ENCODE results near the gene ASF1A.
"Not testable (repeated sequence)": the region's sequence is repeated elsewhere in the genome, so short reads cannot be mapped to it uniquely, and the experiment has no call there.

The ASF1A gene

DNA sequence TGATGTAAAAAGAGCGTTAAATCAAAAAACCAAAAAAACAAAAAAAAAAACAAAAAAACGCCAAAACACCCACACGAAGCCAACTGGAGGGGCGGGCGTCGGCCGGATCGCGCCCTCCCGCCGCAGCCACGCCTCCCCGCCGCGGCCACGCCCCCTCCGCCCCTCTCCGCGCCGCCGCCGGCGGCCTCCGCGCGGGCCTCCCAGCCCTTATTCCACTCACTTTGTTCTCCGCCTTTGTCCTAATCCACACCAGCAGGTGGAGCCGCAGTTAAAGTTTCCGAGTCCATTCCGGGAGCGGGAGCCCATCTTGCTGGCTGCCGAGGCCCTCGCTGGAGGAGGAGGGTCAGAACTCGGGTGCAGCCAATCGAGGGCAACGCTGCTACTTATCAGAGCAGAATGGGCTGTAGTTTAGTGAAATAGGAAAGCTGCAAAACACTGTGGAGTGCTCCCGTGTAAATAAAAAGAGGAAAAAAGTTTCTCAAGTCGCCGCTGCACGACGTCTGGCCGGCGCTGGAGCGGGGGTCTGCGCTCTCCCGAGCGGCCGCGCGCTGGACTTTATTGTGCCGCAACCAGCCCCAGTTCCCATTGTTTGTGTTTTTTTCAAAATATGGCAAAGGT lies at the start of gene ASF1A:
Gene ASF1A (plus strand): TSS at position 346 of the 618 bp plus-strand sequence. CDS start 262 bp downstream, at position 608.
- peak; percentile 99 for DNase-seq

DNA sequence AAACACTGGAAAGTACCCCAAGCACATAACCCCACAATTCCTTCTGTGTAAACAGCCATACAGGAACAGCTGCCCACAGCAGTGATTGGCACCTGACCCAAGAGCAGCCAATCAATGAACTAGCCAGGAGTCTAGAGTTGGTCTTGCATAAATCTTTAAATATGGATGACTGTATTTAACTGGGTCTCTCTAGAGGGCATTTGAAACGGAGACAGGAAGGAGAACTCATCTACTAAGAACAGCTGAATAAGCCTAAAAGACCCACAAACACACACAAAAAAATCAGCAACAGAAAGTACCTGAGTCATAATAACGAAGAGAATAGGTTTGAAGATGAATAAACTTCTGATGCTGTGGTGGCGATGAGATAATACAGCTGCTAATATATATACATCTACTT lies 49.0 kb upstream of the ASF1A start:
- DNase-seq: no peak

DNA sequence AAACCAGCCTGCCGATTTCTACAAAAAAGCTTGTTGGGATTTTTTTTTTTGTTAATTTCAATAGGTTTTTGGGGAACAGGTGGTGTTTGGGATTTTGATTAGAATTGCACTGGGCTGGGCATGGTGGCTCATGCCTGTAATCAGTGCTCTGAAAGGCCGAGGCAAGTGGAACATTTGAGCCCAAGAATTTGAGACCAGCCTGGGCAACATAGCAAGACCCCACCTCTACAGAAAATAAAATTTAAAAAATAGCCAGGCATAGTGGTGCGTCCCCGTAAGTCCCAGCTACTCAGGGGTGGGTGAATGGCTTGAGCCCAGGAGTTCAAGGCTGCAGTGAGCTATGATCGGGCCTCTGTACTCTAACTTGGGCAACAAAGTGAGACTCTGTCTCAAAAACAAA lies 40.5 kb upstream of the ASF1A start:
- DNase-seq: no peak

DNA sequence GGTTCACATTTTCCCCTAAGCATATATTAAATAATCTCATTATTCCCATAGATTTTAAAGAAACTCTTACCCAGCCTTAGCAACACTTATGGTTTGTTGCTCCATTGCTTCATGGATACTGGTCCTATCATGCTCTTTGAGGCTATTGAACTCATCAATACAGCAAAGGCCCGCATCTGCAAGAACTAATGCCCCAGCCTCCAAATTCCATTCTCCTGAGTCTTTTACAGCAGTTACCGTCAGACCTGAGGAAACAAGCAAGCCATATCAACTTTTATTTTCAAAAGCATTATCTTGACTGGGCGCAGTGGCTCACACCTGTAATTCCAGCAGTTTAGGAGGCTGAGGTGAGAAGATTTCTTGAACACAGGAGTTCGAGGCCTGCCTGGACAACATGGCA lies 37.7 kb upstream of the ASF1A start:
- DNase-seq: no peak

DNA sequence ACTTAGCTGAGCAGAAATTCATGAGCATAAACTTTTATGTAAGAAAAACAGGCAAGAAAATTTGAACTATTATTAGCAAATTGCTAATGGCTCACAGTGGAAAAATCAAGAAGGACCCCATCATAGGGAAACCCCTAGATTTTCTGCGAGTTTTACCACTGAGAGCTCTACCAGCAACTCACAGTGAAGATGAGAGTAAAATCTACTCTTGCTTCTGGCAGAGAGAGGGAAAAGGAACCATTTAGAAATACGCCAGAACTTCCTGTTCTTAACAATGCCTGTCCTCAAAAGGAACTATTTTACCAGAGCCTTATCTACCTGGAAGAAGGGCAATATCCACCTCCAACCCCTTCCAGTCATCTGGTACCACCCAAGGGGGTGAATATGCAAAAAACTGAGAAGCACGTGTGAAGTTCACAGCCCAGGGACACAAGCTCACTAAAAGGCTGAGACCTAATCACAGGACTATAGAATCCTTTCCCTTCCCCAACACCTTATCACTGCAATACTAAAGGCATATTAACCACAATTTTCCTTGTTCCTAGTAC lies 34.4 kb upstream of the ASF1A start:
- no peak for DNase-seq

DNA sequence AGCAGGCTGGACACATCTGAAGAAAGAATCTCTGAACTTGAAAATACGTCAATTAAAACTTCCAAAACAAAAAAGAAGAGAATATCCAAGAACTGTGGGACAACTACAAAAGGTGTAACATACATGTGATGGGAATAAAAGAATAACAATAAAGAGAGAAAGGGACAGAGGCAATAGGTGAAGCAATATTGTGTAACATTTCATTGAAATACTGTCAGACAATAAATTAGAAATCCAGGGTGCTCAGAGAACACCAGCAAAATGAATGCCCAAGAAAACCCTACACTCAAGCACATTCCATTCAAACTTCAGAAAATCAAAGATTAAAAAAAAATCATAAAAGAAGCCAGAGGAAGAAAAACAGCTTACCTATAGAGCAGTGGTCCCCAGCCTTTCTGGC lies 33.6 kb upstream of the ASF1A start:
- DNase-seq: no peak

DNA sequence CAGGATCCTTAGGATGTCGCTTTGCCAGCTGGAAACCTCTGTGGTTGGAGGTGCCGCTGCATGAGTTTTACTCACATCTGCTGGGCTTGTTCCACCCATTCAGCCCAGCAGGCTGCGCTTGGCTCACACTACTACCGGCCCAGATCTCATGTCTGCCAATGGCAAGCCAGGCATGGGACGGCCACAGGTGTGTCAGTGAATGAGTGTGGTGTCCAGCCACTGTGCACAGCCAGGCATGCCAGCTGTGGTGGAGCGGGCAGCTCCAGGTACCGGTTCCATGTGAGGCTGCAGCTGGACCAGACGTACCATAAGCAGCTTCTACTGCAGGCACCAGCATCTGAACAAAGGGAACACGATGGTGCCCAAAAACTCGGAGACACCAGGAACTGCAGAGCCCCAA lies 33.1 kb upstream of the ASF1A start:
- DNase-seq: no peak

DNA sequence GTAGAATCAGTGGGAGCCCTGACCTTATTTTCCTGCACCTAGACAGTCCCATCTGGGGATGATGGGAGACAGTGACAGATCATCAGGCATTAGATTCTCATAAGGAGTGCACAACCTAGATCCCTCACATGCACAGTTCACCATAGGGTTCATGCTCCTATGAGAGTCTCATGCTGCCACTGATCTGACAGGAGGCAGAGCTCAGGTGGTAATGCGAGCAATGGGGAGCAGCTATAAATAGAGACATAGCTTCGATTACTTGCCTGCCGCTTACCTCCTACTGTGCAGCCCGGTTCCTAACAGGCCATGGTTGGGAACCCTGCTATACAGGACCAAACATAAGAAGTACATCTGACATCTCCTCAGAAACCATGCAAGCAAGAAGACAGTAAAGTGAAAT lies 31.5 kb upstream of the ASF1A start:
- no peak for DNase-seq

DNA sequence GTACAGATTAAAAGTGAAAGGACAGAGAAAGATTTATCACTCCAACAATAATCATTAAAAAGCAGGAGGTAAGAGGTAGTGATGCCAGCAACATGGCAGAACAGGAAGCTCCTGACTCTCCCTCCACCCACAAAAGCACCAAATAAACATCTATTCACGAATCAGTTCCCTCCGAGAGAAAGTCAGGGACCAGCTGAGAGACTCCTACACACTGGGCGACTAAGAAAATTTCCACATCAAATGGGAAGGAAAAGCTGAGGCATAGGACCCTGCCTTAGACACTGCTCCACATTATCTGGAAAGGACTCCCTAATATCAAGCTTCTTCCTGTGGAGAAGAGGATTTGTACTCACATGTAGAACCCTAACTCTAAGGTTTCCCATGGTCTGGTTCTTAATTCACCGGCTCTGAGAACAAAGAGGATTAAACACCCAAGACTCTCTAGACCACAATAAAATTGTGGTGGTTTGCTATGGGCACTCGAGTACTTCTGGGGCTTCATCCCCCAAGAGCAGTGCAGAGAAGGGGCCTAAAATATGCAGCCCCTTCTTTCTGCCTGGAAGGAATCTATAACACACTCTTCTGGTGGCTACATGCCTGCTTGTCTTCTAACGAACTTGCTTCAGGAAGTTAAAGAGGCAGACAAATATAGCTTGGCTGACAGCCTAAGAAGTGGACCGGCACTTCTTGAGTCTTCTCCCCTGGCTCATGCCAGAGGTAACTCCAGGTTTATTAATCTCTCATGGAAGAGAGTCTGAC lies 29.4 kb upstream of the ASF1A start:
- no peak for DNase-seq

DNA sequence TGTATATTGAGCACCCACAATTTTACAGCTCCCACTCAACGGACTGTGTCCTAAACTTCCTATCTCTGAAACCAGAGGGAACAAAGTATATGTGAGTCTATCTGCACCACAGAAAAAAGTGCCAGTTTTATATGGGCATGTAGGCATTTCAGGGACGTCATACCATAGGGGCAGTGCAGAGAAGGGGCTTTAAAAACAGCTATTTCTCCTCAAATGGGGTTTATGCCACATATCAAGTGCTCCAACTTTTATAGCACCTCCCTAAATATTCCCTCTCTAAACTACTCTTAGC lies 28.9 kb upstream of the ASF1A start:
- no peak for DNase-seq

DNA sequence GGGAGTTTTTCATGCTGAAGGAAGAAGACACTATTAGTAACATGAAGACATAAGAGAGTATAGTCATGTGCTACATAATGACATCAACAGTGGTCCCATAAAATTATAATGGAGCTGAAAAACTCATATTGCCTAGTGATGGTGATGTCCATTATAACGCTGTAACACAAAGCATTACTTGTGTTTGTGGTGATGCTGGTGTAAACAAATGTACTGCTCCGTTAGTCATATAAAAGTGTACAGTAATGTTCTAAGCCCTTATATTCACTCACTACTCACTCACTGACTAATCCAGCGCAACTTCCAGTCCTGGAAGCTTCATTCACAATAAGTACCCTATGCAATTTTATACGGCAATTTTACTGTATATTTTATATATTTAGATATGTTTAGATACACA lies 26.8 kb upstream of the ASF1A start:
- DNase-seq: no peak

DNA sequence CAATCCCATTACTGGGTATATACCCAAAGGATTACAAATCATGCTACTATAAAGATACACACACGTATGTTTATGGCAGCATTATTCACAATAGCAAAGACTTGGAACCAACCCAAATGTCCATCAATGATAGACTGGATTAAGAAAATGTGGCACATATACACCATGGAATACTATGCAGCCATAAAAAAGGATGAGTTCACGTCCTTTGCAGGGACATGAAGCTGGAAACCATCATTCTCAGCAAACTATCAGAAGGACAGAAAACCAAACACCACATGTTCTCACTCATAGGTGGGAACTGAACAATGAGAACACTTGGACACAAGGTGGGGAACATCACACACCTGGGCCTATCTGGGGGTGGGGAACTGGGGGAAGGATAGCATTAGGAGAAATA lies 25.1 kb upstream of the ASF1A start:
- not testable (repeated sequence) for DNase-seq

DNA sequence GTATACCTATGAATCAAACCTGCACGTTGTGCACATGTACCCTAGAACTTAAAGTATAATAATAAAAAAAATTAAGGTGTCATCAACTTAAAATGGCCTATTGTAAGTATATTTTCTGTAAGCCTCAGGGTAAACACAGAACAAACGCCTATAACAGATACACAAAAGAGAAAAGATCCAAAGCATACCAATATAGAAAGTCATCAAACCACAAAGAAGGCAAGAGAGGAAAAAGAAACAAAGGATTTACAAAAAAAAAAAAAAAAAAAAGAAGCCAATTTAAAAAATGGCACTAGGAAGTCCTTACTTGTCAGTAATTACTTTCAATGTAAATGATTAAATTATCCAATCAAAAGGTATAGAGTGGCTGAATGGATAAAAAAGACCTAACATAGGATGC lies 24.6 kb upstream of the ASF1A start:
- no peak for DNase-seq

DNA sequence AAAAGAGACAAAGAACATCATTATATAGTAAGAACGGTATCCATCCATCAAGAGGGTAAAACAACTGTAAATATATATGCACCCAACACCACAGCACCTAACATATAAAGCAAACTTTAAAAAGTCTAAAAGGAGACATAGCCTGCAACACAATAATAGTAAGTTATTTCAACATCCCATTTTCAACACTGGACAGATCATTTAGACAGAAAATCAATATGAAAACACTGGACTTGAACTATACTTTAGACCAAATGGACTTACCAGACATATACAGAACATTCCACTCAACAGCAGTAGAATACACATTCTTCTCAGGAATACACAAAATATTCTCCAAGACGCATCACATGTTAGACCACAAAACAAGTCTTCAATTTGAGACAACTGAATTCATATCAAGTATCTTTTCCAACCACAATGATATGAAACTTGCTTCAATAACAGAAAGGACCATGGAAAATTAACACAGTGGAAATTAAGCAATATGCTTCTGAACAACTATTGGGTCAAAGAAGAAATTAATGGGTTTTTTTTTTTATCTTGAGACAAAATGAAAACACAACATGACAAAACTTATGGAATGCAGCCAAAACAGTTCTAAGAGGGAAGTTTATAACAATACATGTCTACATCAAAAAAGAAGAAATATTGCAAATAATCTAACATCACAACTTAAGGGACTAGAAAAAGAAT lies 23.9 kb upstream of the ASF1A start:
- no peak for DNase-seq

DNA sequence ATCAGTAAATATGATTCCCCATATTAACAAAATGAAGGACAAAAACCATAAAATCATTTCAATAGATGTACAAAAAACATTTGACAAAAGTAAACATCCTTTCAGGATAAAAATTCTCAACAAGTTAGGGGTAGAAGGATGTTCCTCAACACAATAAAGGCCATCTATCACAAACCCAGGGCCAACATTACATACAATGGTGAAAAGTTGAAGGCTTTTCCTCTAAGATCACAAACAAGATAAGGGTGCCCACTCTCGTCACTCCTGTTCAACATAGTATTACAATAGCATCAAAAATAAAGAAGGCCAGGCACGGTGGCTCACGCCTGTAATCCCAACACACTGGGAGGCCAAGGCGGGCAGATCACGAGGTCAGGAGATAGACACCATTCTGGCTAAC lies 22.6 kb upstream of the ASF1A start:
- no peak for DNase-seq

DNA sequence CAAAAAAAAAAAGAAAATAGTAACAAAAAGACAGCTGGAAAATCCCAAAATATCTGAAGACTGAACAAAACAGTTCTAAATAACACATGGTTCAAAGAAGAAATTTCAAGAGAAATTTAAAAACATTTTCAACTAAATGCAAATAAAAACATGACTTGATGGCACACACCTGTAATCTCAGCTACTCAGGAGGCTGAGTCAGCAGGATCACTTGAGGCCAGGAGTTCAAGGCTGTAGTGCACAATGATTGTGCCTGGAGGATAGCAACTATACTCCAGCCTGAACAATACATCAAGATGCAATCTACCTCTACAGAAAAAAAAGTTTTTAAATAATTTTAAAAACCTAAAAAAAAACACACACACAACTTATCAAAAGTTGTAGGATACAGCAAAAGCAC lies 21.6 kb upstream of the ASF1A start:
- DNase-seq: no peak

DNA sequence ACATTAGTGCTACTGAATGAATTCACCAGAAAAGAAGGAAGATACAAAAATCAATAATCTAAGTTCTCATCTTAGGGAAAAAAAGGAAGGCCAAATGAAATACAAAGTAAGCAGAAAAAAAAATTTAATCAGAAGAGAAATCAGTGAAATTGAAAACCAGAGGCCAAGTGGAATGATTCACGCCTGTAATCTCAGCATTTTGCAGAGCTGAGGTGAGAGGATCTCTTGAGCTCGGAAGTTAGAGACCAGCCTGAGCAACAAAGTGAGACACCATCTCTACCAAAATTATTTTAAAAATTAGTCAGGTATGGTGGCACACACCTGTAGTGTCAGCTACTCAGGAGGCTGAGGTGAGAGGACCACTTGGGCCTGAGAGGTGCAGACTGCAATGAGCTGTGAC lies 21.2 kb upstream of the ASF1A start:
- no peak for DNase-seq

DNA sequence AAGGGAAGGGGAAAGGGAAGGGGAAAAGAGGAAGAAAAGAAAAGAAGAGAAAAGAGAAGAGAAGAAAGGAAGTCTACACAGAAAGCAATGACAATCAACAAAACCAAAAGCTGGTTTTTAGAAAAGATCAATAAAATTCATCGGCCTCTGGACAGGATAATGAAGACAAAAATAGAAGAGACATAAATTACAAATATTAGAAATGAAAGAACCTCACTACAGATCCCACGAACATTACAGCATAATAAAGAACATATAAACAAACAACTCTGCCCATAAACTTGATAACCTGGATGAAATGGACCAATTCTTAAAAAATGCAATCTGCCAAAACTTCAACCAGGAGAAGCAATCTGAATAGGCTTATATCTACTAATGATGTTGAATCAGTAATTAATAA lies 20.7 kb upstream of the ASF1A start:
- no peak for DNase-seq

DNA sequence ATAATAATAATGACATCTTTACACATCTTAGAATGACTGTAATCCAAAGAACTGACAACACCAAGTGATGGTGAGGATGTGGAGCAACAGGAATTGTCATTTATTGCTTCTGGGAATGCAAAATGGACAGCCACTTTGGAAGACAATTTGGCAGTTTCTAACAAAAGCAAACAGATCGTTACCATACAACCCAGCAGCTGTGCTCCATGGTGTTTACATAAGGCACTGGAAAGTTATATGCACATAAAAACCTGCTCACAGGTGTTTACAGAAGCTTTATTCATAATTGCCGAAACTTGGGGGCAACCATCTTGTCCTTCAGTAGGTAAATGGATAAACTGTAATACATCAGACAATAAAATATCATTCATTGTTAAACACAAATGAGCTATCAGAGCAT lies 18.3 kb upstream of the ASF1A start:
- DNase-seq: peak; percentile 48

DNA sequence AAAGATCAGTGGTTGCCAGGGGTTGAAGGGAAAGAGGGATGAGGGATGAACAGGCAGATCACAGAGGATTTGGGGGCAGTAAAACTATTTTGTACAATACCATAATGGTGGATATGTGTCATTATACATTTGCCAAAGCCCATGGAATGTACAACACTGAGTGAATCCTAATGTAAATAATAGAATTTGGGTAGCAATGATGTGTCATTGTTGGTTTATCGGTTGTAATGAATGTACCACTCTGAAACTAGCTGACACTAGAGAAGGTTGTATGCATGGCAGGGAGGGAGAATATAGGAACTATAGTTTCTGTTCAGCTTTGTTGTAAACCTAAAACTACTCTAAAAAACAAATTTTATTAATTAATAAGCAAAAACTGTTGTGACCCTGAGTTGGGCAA lies 17.8 kb upstream of the ASF1A start:
- no peak for DNase-seq

DNA sequence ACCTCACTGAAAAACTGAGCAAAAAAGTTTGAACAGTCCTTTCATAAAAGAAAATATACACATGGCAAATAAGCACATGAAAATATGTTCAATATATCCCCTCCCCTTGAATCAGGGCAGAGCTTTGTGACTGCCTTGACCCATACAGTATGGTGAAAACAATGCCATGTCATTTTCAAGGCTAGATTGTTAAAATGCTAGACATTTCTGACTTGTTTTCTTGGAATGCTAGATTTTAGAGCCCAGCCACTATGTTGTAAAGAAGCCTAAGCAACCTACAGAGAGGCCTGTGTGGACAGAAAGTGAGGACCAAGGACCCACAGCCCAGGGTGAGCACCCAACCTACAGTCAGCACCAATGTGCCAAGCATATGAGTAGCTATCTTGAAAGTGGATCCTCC lies 17.1 kb upstream of the ASF1A start:
- DNase-seq: no peak

DNA sequence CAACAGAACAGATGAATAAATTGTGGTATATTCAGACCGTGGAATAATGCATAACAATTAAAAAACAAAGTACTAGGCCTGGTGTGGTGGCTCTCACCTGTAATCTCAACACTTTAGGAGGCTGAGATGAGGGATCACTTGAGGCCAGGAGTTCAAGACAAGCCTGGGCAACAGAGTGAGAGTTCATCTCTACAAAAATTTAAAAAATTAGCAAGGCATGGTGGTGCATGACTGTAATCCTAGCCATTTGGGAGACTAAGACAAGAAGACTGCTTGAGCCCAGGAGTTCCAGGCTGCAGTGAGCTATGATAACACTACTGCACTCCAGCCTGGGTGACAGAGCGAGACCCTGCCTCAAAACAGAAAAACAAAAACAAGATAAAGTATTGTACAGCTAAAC lies 16.1 kb upstream of the ASF1A start:
- no peak for DNase-seq

DNA sequence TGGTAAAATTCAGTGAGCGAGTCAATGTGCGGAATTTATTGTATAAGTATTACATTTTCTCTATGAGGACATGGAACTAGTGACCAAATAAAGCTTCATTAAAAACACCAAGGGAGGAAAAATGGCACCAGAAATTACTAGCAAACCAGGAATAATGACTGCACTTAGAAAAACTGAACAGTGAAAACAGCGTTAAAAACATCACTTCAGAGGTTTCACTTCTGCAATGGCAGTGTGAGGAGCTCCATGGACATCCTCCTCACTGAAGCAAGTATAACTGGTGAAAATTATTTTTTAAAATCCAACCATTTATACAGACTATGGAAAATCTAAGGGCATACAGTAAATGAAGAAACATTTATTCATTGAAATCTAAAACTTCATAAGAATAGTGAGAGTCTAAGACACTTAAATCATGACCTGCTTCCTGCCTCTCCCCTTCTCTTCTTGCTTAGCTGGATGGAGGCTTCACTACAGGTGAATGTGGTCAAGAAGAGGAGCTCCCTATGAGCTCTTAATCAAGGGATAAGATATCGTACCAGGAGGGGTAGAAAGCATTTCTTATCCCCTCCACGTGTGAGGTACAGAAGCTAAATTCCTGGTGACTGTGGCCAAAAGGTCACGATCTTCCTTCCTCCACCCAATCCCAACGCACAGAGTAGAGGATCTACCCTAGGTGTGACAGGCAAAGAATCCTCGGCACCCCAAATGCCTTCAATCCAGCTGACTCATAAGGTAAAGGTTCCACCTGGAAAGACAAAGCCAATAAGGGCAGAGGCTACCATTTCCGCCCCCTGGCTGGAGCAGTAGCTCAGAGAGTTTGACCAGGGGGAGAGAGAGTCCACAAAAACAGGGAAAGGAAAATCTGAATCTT lies 12.3 kb upstream of the ASF1A start:
- DNase-seq: no peak

Data from NCI-H345 (cell line).